ENCODE results near the gene PPP2R2D.

PPP2R2D gene

DNA sequence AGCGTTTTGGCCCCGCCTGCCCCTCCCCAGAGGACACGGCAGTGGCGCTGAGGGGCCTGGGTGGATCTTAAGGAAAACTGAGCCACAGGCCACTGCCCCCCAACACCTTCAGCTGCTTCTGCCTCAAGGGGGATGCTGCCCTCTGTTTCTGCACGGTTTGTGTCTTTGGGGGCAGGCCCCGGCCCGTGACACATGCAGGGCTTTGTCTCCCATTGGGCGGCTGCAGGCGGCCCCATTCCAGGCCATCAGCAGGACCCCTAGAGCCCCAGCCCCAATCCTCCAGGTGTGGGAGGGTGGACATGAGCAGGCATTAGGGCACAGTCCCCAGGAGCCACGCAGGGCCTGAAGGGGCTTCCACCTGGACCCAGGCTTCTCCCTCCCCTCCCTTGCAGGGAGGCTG is 25.3 kb upstream of the PPP2R2D start:
- no peak for DNase-seq
- TF ChIP-seq, protein P1, sequence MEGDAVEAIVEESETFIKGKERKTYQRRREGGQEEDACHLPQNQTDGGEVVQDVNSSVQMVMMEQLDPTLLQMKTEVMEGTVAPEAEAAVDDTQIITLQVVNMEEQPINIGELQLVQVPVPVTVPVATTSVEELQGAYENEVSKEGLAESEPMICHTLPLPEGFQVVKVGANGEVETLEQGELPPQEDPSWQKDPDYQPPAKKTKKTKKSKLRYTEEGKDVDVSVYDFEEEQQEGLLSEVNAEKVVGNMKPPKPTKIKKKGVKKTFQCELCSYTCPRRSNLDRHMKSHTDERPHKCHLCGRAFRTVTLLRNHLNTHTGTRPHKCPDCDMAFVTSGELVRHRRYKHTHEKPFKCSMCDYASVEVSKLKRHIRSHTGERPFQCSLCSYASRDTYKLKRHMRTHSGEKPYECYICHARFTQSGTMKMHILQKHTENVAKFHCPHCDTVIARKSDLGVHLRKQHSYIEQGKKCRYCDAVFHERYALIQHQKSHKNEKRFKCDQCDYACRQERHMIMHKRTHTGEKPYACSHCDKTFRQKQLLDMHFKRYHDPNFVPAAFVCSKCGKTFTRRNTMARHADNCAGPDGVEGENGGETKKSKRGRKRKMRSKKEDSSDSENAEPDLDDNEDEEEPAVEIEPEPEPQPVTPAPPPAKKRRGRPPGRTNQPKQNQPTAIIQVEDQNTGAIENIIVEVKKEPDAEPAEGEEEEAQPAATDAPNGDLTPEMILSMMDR (IDR thresholded peaks at IDR 0.05; ENCODE audit: low read depth, low read length): no peak
- Histone ChIP-seq H3K9me3 (ENCODE audit: severe bottlenecking) (peaks cover 6% of the 10 kb centered on the region), H3K27me3 (ENCODE audit: insufficient read depth, low read depth, severe bottlenecking) (no peaks in the 10 kb centered on the region), H3K36me3 (no peaks in the 10 kb centered on the region), H3K4me3 (ENCODE audit: low read depth, low read length) (no peak overlapping the region), H3K27ac (no peak overlapping the region)

DNA sequence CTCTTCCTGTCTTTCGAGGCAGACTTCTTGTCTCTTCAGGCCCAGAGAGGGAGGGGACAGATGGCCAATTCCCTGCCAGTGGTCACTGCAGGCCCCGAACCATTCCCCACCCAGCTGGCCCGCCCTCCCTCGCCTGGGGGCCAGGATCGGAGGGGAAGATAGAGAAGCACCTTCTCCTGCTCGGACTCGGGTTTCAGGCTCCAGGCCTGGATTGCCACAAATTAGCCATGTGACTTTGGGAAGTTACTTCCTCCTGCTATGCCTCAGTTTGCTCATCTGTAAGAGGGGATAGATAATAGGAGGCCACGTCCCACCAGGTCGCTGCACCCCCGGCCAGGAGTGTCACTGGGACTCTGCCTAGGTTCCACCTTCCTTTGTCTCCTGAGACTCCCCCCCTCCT is 24.8 kb upstream of the PPP2R2D start:
- TF ChIP-seq, protein P1 (IDR thresholded peaks at IDR 0.05; ENCODE audit: low read depth, low read length): no peak
- peaks cover 6% of the 10 kb centered on the region for H3K9me3 ChIP-seq (ENCODE audit: severe bottlenecking)
- no peaks in the 10 kb centered on the region for H3K27me3 ChIP-seq (ENCODE audit: insufficient read depth, low read depth, severe bottlenecking)
- H3K27ac ChIP-seq: no peak overlapping the region
- no peak for DNase-seq
- no peaks in the 10 kb centered on the region for H3K36me3 ChIP-seq
- H3K4me3 ChIP-seq (ENCODE audit: low read depth, low read length): no peak overlapping the region

DNA sequence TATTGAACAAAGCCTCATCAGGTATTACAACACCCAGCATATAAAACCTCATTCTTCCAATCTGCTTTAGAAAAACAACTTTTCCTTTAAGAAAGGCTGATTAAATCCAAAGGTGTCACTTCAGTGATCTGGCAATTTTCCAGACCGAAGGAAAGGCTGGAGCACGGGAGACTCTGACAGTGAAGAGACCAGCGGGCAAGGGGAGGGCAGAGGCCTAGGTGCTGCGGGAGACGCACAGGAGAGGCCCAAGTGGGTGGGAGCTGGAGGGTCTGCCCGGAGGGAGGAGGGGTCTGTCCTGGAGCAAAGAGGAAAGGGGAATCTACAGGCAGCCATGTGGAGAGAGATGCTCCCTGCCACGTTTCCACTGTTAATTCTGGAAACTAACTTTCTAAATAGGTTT is 24.3 kb upstream of the PPP2R2D start:
- H3K27me3 ChIP-seq (ENCODE audit: insufficient read depth, low read depth, severe bottlenecking): no peaks in the 10 kb centered on the region
- no peaks in the 10 kb centered on the region for H3K36me3 ChIP-seq
- H3K9me3 ChIP-seq (ENCODE audit: severe bottlenecking): peaks cover 6% of the 10 kb centered on the region
- TF ChIP-seq, protein P1 (IDR thresholded peaks at IDR 0.05; ENCODE audit: low read depth, low read length): no peak
- no peak overlapping the region for H3K4me3 ChIP-seq (ENCODE audit: low read depth, low read length)
- no peak for DNase-seq
- H3K27ac ChIP-seq: no peak overlapping the region

DNA sequence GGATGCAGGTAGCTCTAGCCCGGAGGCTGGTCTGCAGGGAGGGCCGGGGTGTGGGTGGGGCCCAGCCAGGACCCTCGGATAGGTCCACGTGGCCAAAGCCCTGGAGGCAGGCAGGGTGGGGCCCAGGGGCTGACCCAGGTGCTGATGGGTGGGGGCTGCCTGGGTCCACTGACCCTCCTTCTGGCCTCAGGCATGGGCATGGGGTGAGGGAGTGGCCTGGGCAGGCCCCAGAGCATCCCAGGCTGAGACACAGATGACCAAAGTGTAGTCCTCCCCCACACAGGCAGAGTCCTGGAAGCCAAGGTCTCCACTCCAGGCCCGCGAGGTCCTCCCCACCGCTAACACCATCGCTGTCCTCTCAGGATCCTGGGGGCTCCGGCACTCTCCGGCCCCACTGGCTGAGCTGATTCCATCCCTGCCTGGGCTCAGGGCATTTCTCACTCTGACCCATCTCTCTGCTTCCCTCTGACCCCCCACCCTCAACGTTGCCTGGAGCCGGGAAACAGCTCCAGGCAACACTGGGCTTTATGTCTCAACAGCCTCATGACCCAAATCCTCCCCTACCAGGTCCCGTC is 20.7 kb upstream of the PPP2R2D start:
- H3K36me3 ChIP-seq: no peaks in the 10 kb centered on the region
- H3K9me3 ChIP-seq (ENCODE audit: severe bottlenecking): peaks cover 6% of the 10 kb centered on the region
- DNase-seq: no peak
- no peak overlapping the region for H3K27ac ChIP-seq
- H3K4me3 ChIP-seq (ENCODE audit: low read depth, low read length): no peak overlapping the region
- H3K27me3 ChIP-seq (ENCODE audit: insufficient read depth, low read depth, severe bottlenecking): peaks cover under 1% of the 10 kb centered on the region
- TF ChIP-seq, protein P1 (IDR thresholded peaks at IDR 0.05; ENCODE audit: low read depth, low read length): no peak

DNA sequence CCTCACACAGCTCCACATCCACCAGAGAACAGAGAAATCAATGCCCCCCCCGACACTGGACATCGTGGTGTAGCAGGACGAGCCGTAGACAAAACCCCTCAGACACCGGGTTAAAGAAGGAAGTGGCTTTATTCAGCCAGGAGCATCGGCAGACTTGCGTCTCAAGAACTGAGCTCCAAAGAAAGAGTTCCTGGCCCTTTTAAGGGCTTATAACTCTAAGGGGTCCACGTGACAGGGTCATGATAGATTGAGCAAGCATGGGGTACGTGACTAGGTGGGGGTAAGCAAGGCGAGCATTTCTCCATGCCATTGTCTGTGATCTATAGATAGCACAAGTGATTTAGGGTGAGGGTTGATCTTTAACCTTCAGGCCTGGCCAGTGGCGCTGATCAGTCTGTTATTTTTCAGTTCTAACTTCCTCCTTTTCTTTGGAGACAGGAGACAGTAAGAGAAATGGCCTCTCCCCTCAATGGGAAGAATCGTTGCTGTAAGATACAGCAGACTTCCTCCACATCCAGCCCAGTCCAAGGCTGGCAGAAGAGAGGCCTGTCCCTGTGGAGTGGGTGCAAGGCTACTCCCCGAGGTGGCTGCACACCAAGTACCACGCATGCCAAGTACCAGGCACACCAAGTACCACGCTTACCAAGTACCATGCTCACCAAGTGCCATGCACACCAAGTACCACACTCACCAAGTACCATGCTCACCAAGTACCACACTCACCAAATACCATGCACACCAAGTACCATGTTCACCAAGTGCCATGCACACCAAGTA is 19.5 kb upstream of the PPP2R2D start:
- TF ChIP-seq, protein P1 (IDR thresholded peaks at IDR 0.05; ENCODE audit: low read depth, low read length): no peak
- Histone ChIP-seq H3K4me3 (ENCODE audit: low read depth, low read length) (no peak overlapping the region), H3K27me3 (ENCODE audit: insufficient read depth, low read depth, severe bottlenecking) (peaks cover 10% of the 10 kb centered on the region), H3K9me3 (ENCODE audit: severe bottlenecking) (peaks cover 6% of the 10 kb centered on the region), H3K36me3 (no peaks in the 10 kb centered on the region), H3K27ac (no peak overlapping the region)
- DNase-seq: no peak
